HepG2 (cell line): ENCODE results near the gene SEMA5B. TPM values are rescaled to one million over a fixed set of nuclear protein-coding genes. Genes with fewer than 3 reads are reported as not detected.

Experiments
- BHLHE40 ChIP-seq: IDR thresholded peaks from 2 replicates; pipeline ENCODE4 v1.6.1; 2011; ENCODE audit warnings: low read length, improper control_type of control experiment
- HIVEP1 ChIP-seq: sonication (generic); formaldehyde crosslinking; IDR thresholded peaks from 2 replicates; pipeline ENCODE4 v1.4.0; 2020; ENCODE audit warnings: mild to moderate bottlenecking, missing genetic modification reagents
- IKZF4 ChIP-seq: sonication (generic); formaldehyde crosslinking; IDR thresholded peaks from 2 replicates; pipeline ENCODE4 v1.5.1; 2020; ENCODE audit warnings: borderline replicate concordance, mild to moderate bottlenecking, low read depth, missing genetic modification reagents; ENCODE audit errors: not compliant biosample characterization
- ISL2 ChIP-seq: sonication (generic); formaldehyde crosslinking; IDR thresholded peaks from 2 replicates; pipeline ENCODE4 v1.5.0; 2020; ENCODE audit warnings: missing genetic modification reagents
- JDP2 ChIP-seq: sonication (generic); formaldehyde crosslinking; IDR thresholded peaks from 2 replicates; pipeline ENCODE4 v1.8.1; 2022; ENCODE audit warnings: missing genetic modification reagents, borderline replicate concordance
- MBNL3 ChIP-seq: fragments of 250-450 bp; sonication (Bioruptor Pico); conservative IDR thresholded peaks from 2 replicates; pipeline ENCODE4 v1.8.0; 2022; ENCODE audit warnings: mild to moderate bottlenecking, inconsistent platforms
- SP1 ChIP-seq, 2 experiments: fragments of 450-650 bp in 1 of 2; sonication (generic) in 1 of 2; formaldehyde crosslinking in 1 of 2; IDR thresholded peaks; 2 replicates each; pipeline versions ENCODE4 v1.4.0 to v1.6.1; 2016 to 2020; ENCODE audit warnings: missing genetic modification reagents in 1 of 2
- TFAP4 ChIP-seq: sonication (generic); IDR thresholded peaks from 2 replicates; pipeline ENCODE4 v1.6.1; 2016; ENCODE audit warnings: low read depth, borderline replicate concordance
- UBTF ChIP-seq: sonication (generic); formaldehyde crosslinking; IDR thresholded peaks from 2 replicates; pipeline ENCODE4 v1.4.0; 2020; ENCODE audit warnings: mild to moderate bottlenecking, missing genetic modification reagents
- ZBTB46 ChIP-seq: sonication (generic); formaldehyde crosslinking; IDR thresholded peaks from 2 replicates; pipeline ENCODE4 v1.4.0; 2020; ENCODE audit warnings: mild to moderate bottlenecking, missing genetic modification reagents, borderline replicate concordance
- ZNF142 ChIP-seq: sonication (generic); formaldehyde crosslinking; IDR thresholded peaks from 2 replicates; pipeline ENCODE4 v1.4.0; 2020; ENCODE audit warnings: missing genetic modification reagents
- ZNF280D ChIP-seq: sonication (generic); formaldehyde crosslinking; IDR thresholded peaks from 2 replicates; pipeline ENCODE4 v1.5.1; 2020; ENCODE audit warnings: mild to moderate bottlenecking, missing genetic modification reagents
- ZNF678 ChIP-seq: sonication (generic); formaldehyde crosslinking; IDR thresholded peaks from 2 replicates; pipeline ENCODE4 v1.4.0; 2020; ENCODE audit warnings: mild to moderate bottlenecking, missing genetic modification reagents
- polyA plus RNA-seq, 8 experiments: library from polyadenylated mRNA; depleted of rRNA in 3 of 8; stranded (reverse) in 7 of 8; unstranded in 1 of 8; fragments of >200 nt; fragmentation: Illumina TruSeq in 4 of 8; extraction: Trizol in 4 of 8; gene quantifications; 2 replicates each; pipeline versions ENCODE4 v1.2.1 to v1.2.3, GENCODE V29; 2011 to 2016; ENCODE audit warnings: low read depth in 4 of 8, missing spikeins in 1 of 8, mixed read lengths in 1 of 8; ENCODE audit not compliant: insufficient read depth in 1 of 8
- total RNA-seq, 5 experiments: library from RNA; depleted of rRNA; stranded (reverse); fragments of >200 nt; fragmentation: Illumina TruSeq; extraction: Trizol; gene quantifications; 2 replicates each; pipeline ENCODE4 v1.2.3, GENCODE V29; 2016; ENCODE audit warnings: low read depth in 1 of 5

Gene SEMA5B
- total and polyA plus RNA-seq, 2 of the 13 experiments (the other 11 are each of a cell fraction or from before 2014, with no cell fraction given): not detected

GRCh38 chr3:123066896-123067688 is 39.5 kb upstream of the SEMA5B start, which contains the start of gene PDIA5 (continued):
- TF ChIP-seq IKZF4 (CRISPR knock-in tag) (peak; percentile 29), ZNF678 (peak; percentile 77), ISL2 (peak; percentile 62), ZNF280D (CRISPR knock-in tag) (peak; percentile 62; the same call in 1 of the 2 replicates), SP1 (IDR thresholded peaks at IDR 0.05) (no peak), SP1 (CRISPR knock-in tag; IDR thresholded peaks at IDR 0.05) (no peak; the same call in 1 of the 2 replicates), JDP2 (CRISPR knock-in tag) (no peak), TFAP4 (peak; percentile 96), HIVEP1 (peak; percentile 49; the same call in 1 of the 2 replicates), ZBTB46 (peak; percentile 97; the same call in 1 of the 2 replicates), MBNL3 (no peak), UBTF (CRISPR knock-in tag) (peak; percentile 72), ZNF142 (peak; percentile 98), BHLHE40 (peak; percentile 40)
